NCI-H146 treated with DMSO at 0.1 percent for 48 hours (cell line): Measurements from ENCODE around the gene SACS.

ENCODE experiments used
- DNase-seq: peaks from one replicate; lab custom pipeline; 2025; ENCODE audit not compliant: unreplicated experiment; lab: John Stamatoyannopoulos, UW

Gene SACS

DNA sequence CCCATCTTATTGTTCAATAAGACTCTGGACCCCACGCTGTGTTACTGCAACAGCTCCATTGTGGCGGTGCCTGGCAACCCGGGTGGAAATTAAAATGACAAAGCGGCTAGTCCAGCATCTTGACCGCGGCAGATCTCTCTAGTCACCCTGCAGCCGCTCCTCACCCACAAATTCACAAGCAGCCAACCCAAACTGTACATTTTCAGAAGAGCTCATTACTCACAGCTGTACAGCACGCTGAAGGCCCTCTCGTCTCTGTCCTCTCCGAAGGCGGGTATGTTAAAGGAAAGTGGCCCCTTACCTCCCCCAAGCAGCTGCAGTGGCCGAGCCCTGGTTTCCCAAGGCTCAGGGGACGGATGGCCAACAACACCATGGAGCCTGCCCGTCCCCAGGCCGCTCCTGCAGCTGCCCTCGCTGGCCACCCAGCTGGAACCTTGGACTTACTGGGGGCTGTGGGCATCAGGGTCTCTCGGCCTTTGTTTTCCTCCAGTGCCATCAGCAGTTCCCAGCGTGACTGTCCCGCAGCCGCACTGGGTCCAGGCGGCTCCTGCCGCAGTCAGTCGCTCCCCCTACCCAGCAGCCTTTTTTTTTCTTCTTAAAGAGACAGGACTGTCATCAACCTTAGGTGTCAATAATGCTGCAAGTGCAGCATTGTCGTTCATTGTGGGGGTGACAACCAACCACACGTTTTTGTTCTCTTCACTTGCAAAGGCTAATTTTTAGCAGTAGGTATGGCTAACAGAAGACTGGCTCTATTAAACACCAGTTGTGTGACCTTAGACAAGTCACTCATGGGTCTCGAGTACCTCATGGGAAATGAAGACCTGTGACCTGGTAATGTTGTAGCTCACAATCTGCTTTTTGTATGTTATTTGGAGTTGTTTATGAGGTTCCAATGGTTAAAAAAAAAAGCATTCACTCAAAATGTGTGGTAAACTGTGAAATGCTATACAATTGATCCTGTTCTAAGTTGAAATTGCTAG, at the start of gene SACS:
TSS of gene SACS (minus strand) at position 532 of the 983 bp plus-strand sequence. CDS start 22,463 bp downstream, outside the sequence.
- DNase-seq, result peak; percentile 52

GRCh38 chr13:23480324-23480723, 46.8 kb upstream of the SACS start:
- DNase-seq, result no peak

DNA sequence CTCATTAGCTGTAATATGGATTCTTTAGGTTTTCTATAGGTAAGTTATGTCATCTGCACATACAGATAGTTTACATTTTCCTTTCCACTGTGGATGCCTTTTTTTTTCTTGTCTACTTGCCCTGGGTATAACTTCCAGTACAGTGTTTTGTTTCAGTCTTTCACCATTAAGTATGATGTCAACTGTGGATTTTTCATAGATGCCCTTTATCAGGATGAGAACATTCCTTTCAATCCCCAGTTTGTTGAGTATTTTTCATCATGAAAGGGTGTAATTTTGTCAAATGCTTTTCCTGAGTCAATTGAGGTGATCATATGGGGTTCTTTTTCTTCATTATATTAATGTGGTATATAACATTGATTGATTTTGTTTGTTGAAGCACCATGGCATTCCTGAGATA, 43.6 kb upstream of the SACS start:
- no peak for DNase-seq

GRCh38 chr13:23473221-23473620, 39.7 kb upstream of the SACS start:
- no peak for DNase-seq

GRCh38 chr13:23472189-23472588, 38.7 kb upstream of the SACS start:
- no peak for DNase-seq

DNA sequence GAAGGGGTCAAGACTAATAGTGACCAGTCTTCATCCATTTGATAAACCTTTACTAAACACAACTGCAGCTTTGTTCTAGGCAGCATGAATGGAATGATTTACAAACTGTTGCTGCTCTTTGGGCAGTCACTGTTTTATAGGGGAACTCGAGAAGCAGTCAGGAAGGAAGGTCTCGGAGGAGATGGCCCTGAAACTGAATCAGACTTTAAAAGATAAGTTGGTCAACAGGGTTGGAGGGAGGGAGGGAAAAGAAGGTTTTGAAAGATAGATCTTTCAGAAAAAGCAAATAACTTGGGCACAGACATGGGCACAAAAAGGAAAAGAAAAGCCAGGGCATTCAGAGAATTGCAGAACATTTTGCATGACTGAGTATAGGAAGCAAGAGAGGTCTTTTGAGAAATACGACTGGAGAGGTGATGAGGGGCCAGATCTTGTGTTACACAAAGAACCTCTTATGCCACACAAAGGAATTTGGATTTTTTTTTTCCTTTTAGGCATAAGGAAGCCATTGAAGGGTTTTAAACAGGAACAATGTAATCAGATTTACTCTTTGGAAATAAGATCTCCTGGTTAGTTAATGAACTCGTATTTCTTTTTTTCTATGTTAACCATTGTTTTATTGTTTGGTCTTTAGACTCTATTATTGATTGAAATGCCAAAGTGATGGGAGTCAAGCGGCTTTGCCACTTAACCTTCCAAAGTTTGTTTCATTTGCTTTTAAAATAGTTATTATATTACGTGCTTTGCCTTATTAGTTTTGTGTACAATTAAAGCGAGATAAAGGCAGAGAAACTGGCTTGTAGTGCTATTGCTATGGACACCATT, 37.5 kb upstream of the SACS start:
- DNase-seq, result peak; percentile 91

DNA sequence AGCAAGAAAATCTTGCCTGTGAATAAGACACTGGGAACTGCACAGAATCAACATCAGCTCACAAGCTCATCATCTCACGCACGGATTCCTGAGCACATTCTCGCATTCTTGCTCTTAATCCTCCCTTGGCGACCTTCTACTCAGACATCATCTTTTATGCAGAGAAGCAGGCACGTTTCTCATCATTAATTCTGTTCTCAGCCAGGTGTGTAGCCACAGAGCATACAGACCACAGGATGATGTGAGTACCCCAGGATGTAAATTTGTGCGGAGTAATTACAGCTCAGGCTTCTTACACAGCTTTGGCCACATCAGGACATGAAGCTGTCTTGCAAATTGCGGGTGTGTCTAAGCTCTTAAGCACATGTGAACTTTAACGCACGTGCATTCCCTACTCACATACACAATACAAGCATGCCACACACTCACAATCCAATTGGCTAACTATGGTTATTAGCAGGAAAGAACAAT, 36.5 kb upstream of the SACS start:
- no peak for DNase-seq

GRCh38 chr13:23468811-23469210, 35.3 kb upstream of the SACS start:
- no peak for DNase-seq

DNA sequence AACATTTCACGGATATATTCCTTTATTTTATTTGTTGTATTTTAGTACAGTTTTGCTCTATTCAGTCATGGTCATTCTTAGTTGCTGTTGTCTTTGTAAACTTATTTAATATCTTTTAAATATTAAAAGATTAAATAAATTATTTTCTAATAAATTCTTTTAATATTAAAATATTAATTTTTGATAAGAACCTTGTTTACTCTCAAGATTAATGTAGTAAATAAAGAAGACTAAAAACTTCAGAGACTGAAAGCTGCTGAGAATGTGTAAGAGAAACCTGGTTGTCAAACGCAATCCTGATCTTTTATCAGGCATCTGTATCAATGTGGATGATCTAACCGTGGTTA, 34.4 kb upstream of the SACS start:
- DNase-seq, result no peak

- no peak for DNase-seq
Measured at GRCh38 chr13:23467048-23467931, 33.8 kb upstream of the SACS start.

DNA sequence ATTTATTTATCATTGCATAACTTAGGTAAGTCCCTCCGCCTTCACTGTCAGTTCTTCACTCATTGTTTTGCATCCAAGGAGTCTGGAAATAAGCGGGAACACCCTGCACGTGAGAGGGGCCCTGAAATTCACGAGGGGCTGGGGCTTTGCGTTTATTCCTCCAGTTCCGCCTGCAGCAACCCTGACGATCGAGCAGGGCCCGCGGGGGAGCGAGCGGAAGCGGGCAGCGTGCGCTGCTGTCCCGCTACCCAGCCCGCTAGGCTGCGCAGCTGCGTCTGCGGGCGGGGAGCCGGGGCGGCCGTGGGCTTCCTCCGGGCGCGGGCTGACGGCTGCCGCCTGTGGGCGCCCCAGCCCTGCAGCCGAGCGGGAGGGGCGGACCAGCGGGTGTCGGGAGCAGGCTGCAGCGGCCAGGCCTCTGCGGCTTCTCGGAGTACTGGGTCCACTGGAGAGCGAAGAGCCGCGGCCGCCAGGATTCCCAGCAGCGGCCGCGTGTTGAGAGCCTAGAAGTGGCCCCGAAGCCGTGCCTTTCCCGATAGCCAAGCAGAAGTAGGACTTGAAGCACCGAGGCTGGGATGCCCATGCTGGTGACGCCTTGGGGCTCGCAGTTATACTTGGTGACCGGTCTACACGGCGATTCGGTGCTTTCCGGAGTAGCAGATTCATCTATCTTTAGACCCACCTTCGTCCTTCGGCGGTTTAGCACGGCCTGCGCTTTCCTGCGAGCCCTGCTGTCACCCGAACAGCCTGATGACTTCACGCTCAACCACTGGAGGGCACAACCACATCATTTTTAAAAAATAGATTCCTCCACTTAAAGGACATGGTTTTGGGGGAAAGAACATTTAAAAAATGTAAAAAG, 32.9 kb upstream of the SACS start:
- no peak for DNase-seq

- DNase-seq, result no peak
Measured at GRCh38 chr13:23463661-23464060, 30.2 kb upstream of the SACS start.

DNA sequence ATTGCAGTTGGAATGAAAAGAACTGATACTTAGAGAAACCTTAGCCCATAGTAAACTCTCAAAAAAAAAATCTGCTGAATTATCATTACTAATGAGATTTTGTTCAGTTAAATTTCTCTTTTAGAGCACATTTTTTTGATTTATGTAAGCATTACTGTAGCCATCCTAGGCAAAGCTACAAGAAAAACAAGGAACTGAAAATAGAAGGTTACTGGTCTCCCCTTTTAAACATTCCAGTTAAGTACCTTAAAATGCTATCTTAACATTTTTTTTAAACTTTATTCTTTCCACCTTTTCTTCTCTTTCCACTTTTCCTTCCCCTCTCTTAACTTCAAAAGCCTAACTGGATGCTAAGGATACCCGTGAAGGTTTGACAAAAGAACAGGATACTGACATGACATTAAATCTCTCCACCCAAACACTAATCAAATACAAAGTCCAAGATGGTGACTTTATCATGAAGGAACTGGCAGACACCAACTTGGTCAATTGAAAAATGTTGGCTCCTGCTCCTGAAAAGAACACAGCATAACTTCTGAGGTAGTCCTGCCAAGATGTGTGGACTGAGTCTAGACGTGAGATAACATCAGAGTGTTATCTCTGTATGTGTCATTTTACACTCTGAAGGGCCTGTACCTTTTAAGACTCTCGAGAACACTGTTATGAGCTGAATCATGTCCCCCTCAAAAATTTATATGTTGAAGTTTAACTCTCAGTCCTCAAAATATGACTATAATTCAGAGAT, 29.5 kb upstream of the SACS start:
- no peak for DNase-seq

DNA sequence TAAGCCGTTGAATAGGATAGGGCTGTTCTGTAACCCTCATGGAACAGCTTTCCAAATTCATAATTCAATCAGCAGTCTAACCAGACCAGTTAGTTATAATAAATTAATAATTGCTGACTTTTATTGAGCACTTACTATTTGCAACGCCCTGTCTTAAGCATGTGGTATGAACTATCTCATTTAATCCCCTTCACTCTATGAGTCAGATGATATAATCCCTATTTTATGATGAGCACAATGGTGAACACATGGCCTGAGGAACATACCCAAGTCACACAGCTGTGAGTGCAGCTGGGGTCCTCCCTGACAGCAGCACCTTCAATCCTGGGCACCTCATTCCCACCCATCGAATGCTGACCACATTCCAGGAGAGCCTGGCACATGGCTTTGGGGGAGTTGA, 28.0 kb upstream of the SACS start:
- DNase-seq, result no peak

DNA sequence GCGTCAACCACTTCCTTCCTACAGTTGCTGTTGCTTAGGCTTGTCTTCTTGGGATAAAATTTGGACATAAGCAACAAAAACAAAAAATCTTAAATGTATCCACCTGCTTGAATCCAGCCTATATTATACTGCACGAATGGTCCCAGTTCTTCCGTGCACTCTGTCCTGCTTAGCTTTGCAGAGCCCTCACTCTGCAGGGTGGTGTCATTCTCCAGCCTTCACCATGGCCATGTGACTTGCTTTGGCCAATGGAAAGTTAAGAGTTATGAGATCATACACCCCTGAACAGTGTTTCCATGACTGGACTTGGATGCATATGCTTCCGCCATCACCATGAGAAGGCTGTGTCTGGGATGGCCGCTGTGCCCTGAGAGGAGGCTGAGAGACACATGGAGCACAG, 27.4 kb upstream of the SACS start:
- DNase-seq, result no peak

DNA sequence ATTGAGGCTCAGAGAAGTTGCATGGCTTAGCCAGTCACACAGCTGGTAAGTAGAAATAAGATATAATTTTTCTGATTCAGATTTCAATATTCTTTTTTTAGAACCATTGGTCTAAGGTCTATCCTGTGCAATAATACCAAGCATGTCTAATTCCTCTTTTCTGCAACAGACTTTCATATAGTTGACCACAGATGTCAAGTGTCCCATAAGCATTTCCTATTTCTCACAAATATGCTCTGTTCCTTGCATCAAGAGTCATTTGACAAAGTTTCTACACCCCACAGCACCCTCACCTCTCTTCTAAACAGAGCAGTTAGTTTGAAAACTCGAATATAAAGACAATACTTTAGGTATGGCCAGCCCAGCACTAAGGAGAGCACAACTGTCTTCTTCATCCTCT, 26.8 kb upstream of the SACS start:
- no peak for DNase-seq

DNA sequence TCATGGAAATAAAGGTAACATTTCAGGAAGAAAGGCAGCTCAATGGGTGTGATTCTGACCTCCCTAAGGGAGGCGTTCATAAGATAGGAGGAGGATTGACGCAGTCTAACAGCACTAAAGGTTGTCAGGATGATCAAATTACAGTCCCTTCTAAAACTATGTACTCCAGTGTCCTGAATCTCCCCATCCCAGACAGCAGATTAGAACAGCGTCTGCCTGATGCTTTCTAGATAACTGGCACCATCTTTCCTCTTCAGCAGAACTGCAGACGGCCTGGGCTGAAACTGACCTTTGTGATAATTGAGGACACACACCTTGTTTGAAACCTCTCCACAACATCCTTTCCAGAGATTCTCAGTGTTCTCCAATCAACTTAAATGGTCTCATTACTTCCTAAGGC, 25.5 kb upstream of the SACS start:
- DNase-seq, result no peak

- no peak for DNase-seq
Measured at GRCh38 chr13:23456437-23457210, 23.1 kb upstream of the SACS start.
